Thyroid gland (tissue), 4 donors: ENCODE data around the gene CDK8. TPM values are rescaled to one million over a fixed set of nuclear protein-coding genes. Genes with fewer than 3 reads are reported as not detected.
A peak's percentile ranks its signal among the peaks of the same experiment; 100 is the strongest.

ENCODE experiments used
- DNase-seq, 2 donors: peaks; one replicate each; pipeline ENCODE4 v3.0.0-alpha.2; 2019
- H3K27ac ChIP-seq, 3 donors: fragments of 200-600 bp; sonication (generic); 1 replicate in 2 of 3; 2 replicates in 1 of 3; pipeline ENCODE4 v1.5.1; 2016 to 2019; ENCODE audit warnings: mild to moderate bottlenecking in 1 of 3, moderate library complexity in 1 of 3
- H3K27me3 ChIP-seq: fragments of 200-600 bp; sonication (generic); one replicate; pipeline ENCODE4 v1.5.1; 2019
- H3K36me3 ChIP-seq, 2 donors: fragments of 200-600 bp; sonication (generic); one replicate each; pipeline ENCODE4 v1.5.1; 2016 to 2019
- H3K4me1 ChIP-seq, 2 donors: fragments of 200-600 bp; sonication (generic); one replicate each; pipeline ENCODE4 v1.5.1; 2017 to 2019
- H3K4me3 ChIP-seq, 3 donors: fragments of 200-600 bp; sonication (generic); replicated peaks in 1 of 3; 1 replicate in 2 of 3; 2 replicates in 1 of 3; pipeline ENCODE4 v1.5.1; 2016; ENCODE audit warnings: mild to moderate bottlenecking in 1 of 3
- H3K9me3 ChIP-seq: fragments of 200-600 bp; sonication (generic); one replicate; pipeline ENCODE4 v1.5.1; 2017
- POLR2A ChIP-seq, 2 donors: fragments of 450-650 bp; IDR thresholded peaks; one replicate each; pipeline ENCODE4 v1.6.1; 2017; ENCODE audit warnings: antibody characterized with exemption in 2 of 2, mild to moderate bottlenecking in 2 of 2, moderate library complexity in 1 of 2
- WGBS, 2 donors: methylation state at CpG; one replicate each; pipeline ENCODE4 v1.1.5; 2017; 5-methylcytosine and 5-hydroxymethylcytosine counted together
- intact Hi-C: fragments of 100-400 bp; cut with DNase I; formaldehyde crosslinking; loops from one replicate; pipeline ENCODE4 v1.15.1; 2023
- total RNA-seq, 4 donors: library from RNA; depleted of rRNA; stranded (reverse); fragments of >200 nt; gene quantifications; one replicate each; pipeline ENCODE4 v1.2.3, GENCODE V29; 2016
- TF ChIP-seq, protein P1 (sequence below), 6 experiments: fragments of 200-600 bp in 3 of 6; fragments of 450-650 bp in 3 of 6; sonication (generic) in 3 of 6; IDR thresholded peaks; one replicate each; pipeline ENCODE4 v1.5.1; 2016 to 2019; ENCODE audit warnings: antibody characterized with exemption in 6 of 6, mild to moderate bottlenecking in 2 of 6, inconsistent platforms in 1 of 6, moderate library complexity in 1 of 6

The CDK8 gene
- total RNA-seq, 4 donors from 2014 or later, result 14.2 to 16.2 (median 15.1) TPM

DNA sequence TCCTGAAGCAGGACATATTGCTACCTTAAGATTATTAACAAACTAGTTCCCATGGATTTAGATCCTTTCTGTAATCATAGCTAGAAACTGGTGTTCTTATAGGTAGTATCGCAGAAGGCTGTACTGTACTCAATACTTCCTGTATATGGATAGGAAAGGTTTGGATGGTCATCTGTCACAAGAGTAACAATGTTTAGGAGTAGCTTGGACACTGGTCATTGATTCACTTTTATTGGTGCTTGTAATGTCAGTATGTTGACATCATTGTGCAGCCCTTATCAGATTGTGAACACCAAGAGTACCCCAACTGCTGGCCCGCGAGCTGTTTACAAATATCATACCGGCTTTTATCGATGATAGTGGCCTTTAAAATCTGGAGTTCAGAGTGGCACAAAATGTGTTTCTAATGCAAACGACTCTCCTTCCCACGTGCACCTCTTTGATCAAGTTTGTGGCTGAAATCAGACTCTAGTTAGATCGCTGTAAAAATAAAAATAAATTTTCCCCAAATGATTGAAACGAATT lies 605 bp upstream of the CDK8 start:
- Histone ChIP-seq H3K27me3 (no peaks in the 10 kb centered on the region), H3K36me3 (no peaks in the 10 kb centered on the region), H3K9me3 (no peaks in the 10 kb centered on the region), H3K4me3 (peak overlapping the region; percentile 76 to 95 (median 94)), H3K27ac (peak overlapping the region; percentile 92 to 94 (median 93)), H3K4me1 (peaks cover 6 to 10% of the 10 kb centered on the region in 2 donors)
- DNase-seq, result peak in 1 of 2 donors; percentile 5
- 33 to 40% methylated on average over 9 of the region's 9 CpGs for WGBS, 2 donors
- intact Hi-C loops, result no loop called here
- TF ChIP-seq, protein P1, sequence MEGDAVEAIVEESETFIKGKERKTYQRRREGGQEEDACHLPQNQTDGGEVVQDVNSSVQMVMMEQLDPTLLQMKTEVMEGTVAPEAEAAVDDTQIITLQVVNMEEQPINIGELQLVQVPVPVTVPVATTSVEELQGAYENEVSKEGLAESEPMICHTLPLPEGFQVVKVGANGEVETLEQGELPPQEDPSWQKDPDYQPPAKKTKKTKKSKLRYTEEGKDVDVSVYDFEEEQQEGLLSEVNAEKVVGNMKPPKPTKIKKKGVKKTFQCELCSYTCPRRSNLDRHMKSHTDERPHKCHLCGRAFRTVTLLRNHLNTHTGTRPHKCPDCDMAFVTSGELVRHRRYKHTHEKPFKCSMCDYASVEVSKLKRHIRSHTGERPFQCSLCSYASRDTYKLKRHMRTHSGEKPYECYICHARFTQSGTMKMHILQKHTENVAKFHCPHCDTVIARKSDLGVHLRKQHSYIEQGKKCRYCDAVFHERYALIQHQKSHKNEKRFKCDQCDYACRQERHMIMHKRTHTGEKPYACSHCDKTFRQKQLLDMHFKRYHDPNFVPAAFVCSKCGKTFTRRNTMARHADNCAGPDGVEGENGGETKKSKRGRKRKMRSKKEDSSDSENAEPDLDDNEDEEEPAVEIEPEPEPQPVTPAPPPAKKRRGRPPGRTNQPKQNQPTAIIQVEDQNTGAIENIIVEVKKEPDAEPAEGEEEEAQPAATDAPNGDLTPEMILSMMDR (IDR thresholded peaks at IDR 0.05), result no peak
- no peak for TF ChIP-seq POLR2A (IDR thresholded peaks at IDR 0.05)

- Histone ChIP-seq H3K36me3 (no peaks in the 10 kb centered on the region), H3K27me3 (no peaks in the 10 kb centered on the region), H3K4me3 (peak overlapping the region; percentile 76 to 95 (median 94)), H3K9me3 (no peaks in the 10 kb centered on the region), H3K27ac (peak overlapping the region; percentile 92 to 94 (median 93)), H3K4me1 (peaks cover 6 to 10% of the 10 kb centered on the region in 2 donors)
- WGBS, 2 donors, result 0 to 1% methylated on average over 25 to 27 of the region's 35 CpGs
- intact Hi-C loops, result no loop called here
- TF ChIP-seq POLR2A (IDR thresholded peaks at IDR 0.05), result no peak
- TF ChIP-seq, protein P1 (IDR thresholded peaks at IDR 0.05), result no peak
- DNase-seq, result peak; percentile 69 to 70
Observed at GRCh38 chr13:26254583-26255111, 718 bp downstream of the CDK8 start.

DNA sequence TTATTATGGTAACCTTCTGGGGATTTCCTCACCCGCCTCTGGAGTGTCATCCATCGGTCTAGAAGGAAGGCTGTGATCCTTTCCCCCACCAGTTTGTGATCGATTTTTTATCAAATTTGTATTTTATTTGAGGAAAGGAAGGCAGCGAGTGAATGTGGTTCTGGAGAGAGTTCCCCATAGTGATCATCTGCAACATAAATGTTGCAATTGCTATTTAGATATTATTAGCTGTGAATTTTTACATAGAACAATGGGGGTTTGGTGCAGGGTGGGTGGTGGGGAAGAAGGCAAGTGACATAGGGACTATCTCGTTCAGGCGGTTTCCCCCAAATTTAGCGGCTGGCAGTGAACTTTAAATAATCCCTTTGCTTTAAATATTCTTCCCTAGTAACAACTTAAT lies 1.2 kb downstream of the CDK8 start:
- intact Hi-C loops, result no loop called here
- WGBS, 2 donors, result 2 to 4% methylated on average over 7 of the region's 7 CpGs
- H3K27ac ChIP-seq, result peak overlapping the region in 2 of 3 donors; percentile 92 to 93

GRCh38 chr13:26255691-26256277 lies 1.9 kb downstream of the CDK8 start:
- no peaks in the 10 kb centered on the region for H3K36me3 ChIP-seq
- 57 to 65% methylated on average over 10 of the region's 10 CpGs for WGBS, 2 donors
- intact Hi-C loops, result no loop called here
- no peak overlapping the region for H3K27ac ChIP-seq
- DNase-seq, result no peak
- TF ChIP-seq POLR2A (IDR thresholded peaks at IDR 0.05), result no peak
- TF ChIP-seq, protein P1 (IDR thresholded peaks at IDR 0.05), result peak in 1 of 6 experiments; percentile 7
- H3K4me1 ChIP-seq, result peaks cover 6 to 10% of the 10 kb centered on the region in 2 donors
- no peaks in the 10 kb centered on the region for H3K9me3 ChIP-seq
- H3K27me3 ChIP-seq, result no peaks in the 10 kb centered on the region
- H3K4me3 ChIP-seq, result no peak overlapping the region

More for the DNA sequence above, 1.2 kb downstream of the CDK8 start:
- Histone ChIP-seq H3K9me3 (no peaks in the 10 kb centered on the region), H3K36me3 (no peaks in the 10 kb centered on the region), H3K4me3 (peak overlapping the region; percentile 76 to 95 (median 94)), H3K4me1 (peaks cover 6 to 10% of the 10 kb centered on the region in 2 donors), H3K27me3 (no peaks in the 10 kb centered on the region)
- no peak for TF ChIP-seq POLR2A (IDR thresholded peaks at IDR 0.05)
- TF ChIP-seq, protein P1 (IDR thresholded peaks at IDR 0.05), result no peak
- no peak for DNase-seq

- no peak overlapping the region for H3K4me3 ChIP-seq
- H3K27me3 ChIP-seq, result no peaks in the 10 kb centered on the region
- TF ChIP-seq, protein P1 (IDR thresholded peaks at IDR 0.05), result no peak
- no peak for TF ChIP-seq POLR2A (IDR thresholded peaks at IDR 0.05)
- peaks cover 6 to 10% of the 10 kb centered on the region in 2 donors for H3K4me1 ChIP-seq
- no peaks in the 10 kb centered on the region for H3K36me3 ChIP-seq
- intact Hi-C loops, result no loop called here
- H3K9me3 ChIP-seq, result no peaks in the 10 kb centered on the region
- no peak overlapping the region for H3K27ac ChIP-seq
- no peak for DNase-seq
- WGBS, 2 donors, result 79% methylated on average over 2 of the region's 2 CpGs
Observed at GRCh38 chr13:26257049-26257448, 3.1 kb downstream of the CDK8 start.
